ENCODE results near the gene P3H3. TPM values are rescaled to one million over a fixed set of nuclear protein-coding genes. Genes with fewer than 3 reads are reported as not detected.

The P3H3 gene
- total and polyA plus RNA-seq, 5 donors = 15.8 to 25.6 (median 19.7) TPM

GRCh38 chr12:6807170-6807569 lies 21.0 kb upstream of the P3H3 start:
- DNase-seq (no peak), ATAC-seq (no peak)
- H3K4me1 ChIP-seq (ENCODE audit: control insufficient read depth, insufficient read depth, low read length) = no peaks in the 10 kb centered on the region
- no peaks in the 10 kb centered on the region for H3K9me3 ChIP-seq (ENCODE audit: control insufficient read depth, low read length)
- H3K27me3 ChIP-seq (ENCODE audit: control insufficient read depth, insufficient read depth) = no peaks in the 10 kb centered on the region
- H3K4me3 ChIP-seq (ENCODE audit: low read length) = no peak overlapping the region
- intact Hi-C loops (cut with DNase I) = no loop called here
- 82% methylated on average over 1 of the region's 1 CpG for WGBS
- H3K27ac ChIP-seq (ENCODE audit: low read length) = no peak overlapping the region

- DNase-seq = no peak
- WGBS = 76% methylated on average over 10 of the region's 10 CpGs
Observed at GRCh38 chr12:6809056-6809455, 19.2 kb upstream of the P3H3 start.

DNA sequence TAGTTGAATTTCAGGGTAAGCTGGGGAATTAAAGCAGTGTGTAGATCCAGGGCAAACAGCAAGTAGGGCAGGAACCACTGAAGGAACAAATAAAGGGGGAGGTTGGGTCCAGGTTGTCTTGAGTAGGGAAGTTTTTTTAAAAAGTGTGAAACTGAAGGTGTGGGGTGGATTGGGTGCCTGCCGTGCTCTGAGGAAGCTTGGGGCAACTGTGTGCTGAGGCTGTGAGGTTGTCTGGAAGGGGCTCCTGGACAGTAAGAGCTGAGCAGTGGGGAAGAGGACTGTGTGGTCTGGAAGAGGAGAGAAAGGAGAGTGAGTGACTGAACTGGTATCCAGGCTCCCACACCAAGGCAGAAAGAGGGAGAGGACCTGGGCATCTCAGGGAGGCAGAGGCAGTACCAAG lies 17.4 kb upstream of the P3H3 start:
- WGBS = 66% methylated on average over 1 of the region's 1 CpG

More at GRCh38 chr12:6809056-6809455, 19.2 kb upstream of the P3H3 start:
- Histone ChIP-seq H3K27me3 (ENCODE audit: control insufficient read depth, insufficient read depth) (no peaks in the 10 kb centered on the region), H3K27ac (ENCODE audit: low read length) (no peak overlapping the region), H3K9me3 (ENCODE audit: control insufficient read depth, low read length) (no peaks in the 10 kb centered on the region), H3K4me1 (ENCODE audit: control insufficient read depth, insufficient read depth, low read length) (no peaks in the 10 kb centered on the region), H3K4me3 (ENCODE audit: low read length) (no peak overlapping the region)
- intact Hi-C loops (cut with DNase I) = no loop called here
- no peak for ATAC-seq

DNA sequence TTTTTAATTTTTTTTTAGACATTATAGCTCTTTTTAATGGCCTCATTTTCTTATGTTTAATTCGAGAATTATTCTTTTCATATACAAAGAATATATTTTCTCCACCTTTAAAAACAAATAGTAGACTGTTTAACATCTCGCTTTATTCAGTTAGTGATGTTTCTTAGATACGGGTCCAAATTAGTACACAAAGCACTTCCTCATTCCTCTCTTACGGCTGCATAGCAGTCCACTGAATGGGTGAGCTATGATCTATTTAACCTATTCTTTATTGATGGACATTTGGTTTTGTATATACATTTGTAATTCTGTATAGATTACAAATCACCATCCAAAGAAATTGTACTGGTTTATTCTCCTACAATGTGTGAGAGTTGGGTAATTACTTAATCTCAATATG lies 14.8 kb upstream of the P3H3 start:
- intact Hi-C loops (cut with DNase I) = no loop called here
- no peak for ATAC-seq
- Histone ChIP-seq H3K27ac (ENCODE audit: low read length) (no peak overlapping the region), H3K9me3 (ENCODE audit: control insufficient read depth, low read length) (no peaks in the 10 kb centered on the region), H3K27me3 (ENCODE audit: control insufficient read depth, insufficient read depth) (no peaks in the 10 kb centered on the region), H3K4me1 (ENCODE audit: control insufficient read depth, insufficient read depth, low read length) (no peaks in the 10 kb centered on the region), H3K4me3 (ENCODE audit: low read length) (no peak overlapping the region)
- DNase-seq = no peak
- WGBS = 59% methylated on average over 4 of the region's 4 CpGs

More for the DNA sequence above, 17.4 kb upstream of the P3H3 start:
- intact Hi-C loops (cut with DNase I) = no loop called here
- ATAC-seq = no peak
- no peaks in the 10 kb centered on the region for H3K27me3 ChIP-seq (ENCODE audit: control insufficient read depth, insufficient read depth)
- no peak overlapping the region for H3K27ac ChIP-seq (ENCODE audit: low read length)
- no peak overlapping the region for H3K4me3 ChIP-seq (ENCODE audit: low read length)
- H3K4me1 ChIP-seq (ENCODE audit: control insufficient read depth, insufficient read depth, low read length) = no peaks in the 10 kb centered on the region
- DNase-seq = no peak
- H3K9me3 ChIP-seq (ENCODE audit: control insufficient read depth, low read length) = no peaks in the 10 kb centered on the region

- 54% methylated on average over 3 of the region's 3 CpGs for WGBS
- Histone ChIP-seq H3K4me3 (ENCODE audit: low read length) (no peak overlapping the region), H3K4me1 (ENCODE audit: control insufficient read depth, insufficient read depth, low read length) (no peaks in the 10 kb centered on the region), H3K27ac (ENCODE audit: low read length) (no peak overlapping the region), H3K27me3 (ENCODE audit: control insufficient read depth, insufficient read depth) (no peaks in the 10 kb centered on the region), H3K9me3 (ENCODE audit: control insufficient read depth, low read length) (no peaks in the 10 kb centered on the region)
- DNase-seq = no peak
- intact Hi-C loops (cut with DNase I) = no loop called here
- ATAC-seq = no peak
Observed at GRCh38 chr12:6816598-6816997, 11.6 kb upstream of the P3H3 start.

DNA sequence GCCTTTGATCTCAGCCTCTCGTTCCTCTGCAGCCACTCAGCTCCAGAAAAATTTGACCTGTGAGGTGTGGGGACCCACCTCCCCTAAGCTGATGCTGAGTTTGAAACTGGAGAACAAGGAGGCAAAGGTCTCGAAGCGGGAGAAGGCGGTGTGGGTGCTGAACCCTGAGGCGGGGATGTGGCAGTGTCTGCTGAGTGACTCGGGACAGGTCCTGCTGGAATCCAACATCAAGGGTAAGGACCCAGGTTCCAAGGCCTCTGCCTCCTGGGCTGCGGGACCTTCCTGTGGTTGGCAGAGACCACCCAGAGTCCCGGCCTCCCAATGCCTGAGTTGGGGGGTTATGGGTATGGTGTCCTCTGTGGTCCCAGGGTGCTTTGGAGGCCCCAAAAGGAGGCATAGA lies 11.1 kb upstream of the P3H3 start:
- 89% methylated on average over 8 of the region's 8 CpGs for WGBS
- Histone ChIP-seq H3K9me3 (ENCODE audit: control insufficient read depth, low read length) (no peaks in the 10 kb centered on the region), H3K4me1 (ENCODE audit: control insufficient read depth, insufficient read depth, low read length) (no peaks in the 10 kb centered on the region), H3K27ac (ENCODE audit: low read length) (no peak overlapping the region), H3K4me3 (ENCODE audit: low read length) (no peak overlapping the region), H3K27me3 (ENCODE audit: control insufficient read depth, insufficient read depth) (no peaks in the 10 kb centered on the region)
- intact Hi-C loops (cut with DNase I) = no loop called here
- DNase-seq (no peak), ATAC-seq (no peak)

- 85% methylated on average over 20 of the region's 20 CpGs for WGBS
- intact Hi-C loops (cut with DNase I) = no loop called here
- Histone ChIP-seq H3K27ac (ENCODE audit: low read length) (no peak overlapping the region), H3K27me3 (ENCODE audit: control insufficient read depth, insufficient read depth) (no peaks in the 10 kb centered on the region), H3K4me3 (ENCODE audit: low read length) (no peak overlapping the region), H3K9me3 (ENCODE audit: control insufficient read depth, low read length) (no peaks in the 10 kb centered on the region), H3K4me1 (ENCODE audit: control insufficient read depth, insufficient read depth, low read length) (no peaks in the 10 kb centered on the region)
- DNase-seq = no peak
- ATAC-seq = no peak
Observed at GRCh38 chr12:6817662-6818157, 10.5 kb upstream of the P3H3 start.

DNA sequence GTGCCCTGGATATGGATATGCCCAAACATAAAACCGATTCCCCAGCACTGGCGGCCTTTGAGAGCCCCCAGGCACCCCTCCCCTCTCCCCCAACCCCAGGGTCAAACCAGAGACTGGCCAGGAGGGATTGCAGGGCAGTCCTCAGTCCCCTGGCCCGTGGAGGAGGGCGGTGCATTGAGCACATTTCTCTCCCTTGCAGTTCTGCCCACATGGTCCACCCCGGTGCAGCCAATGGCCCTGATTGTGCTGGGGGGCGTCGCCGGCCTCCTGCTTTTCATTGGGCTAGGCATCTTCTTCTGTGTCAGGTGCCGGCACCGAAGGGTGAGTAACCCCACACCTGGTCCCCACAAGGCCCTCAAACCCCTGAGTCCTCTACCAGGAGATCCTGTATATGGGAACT lies 10.0 kb upstream of the P3H3 start:
- Histone ChIP-seq H3K4me1 (ENCODE audit: control insufficient read depth, insufficient read depth, low read length) (no peaks in the 10 kb centered on the region), H3K4me3 (ENCODE audit: low read length) (no peak overlapping the region), H3K27me3 (ENCODE audit: control insufficient read depth, insufficient read depth) (no peaks in the 10 kb centered on the region), H3K9me3 (ENCODE audit: control insufficient read depth, low read length) (no peaks in the 10 kb centered on the region), H3K27ac (ENCODE audit: low read length) (no peak overlapping the region)
- ATAC-seq (no peak), DNase-seq (peak in 1 of 3 donors; percentile 43)
- WGBS = 68% methylated on average over 10 of the region's 10 CpGs
- intact Hi-C loops (cut with DNase I) = no loop called here

- Histone ChIP-seq H3K9me3 (ENCODE audit: control insufficient read depth, low read length) (no peaks in the 10 kb centered on the region), H3K27ac (ENCODE audit: low read length) (no peak overlapping the region), H3K4me1 (ENCODE audit: control insufficient read depth, insufficient read depth, low read length) (no peaks in the 10 kb centered on the region), H3K27me3 (ENCODE audit: control insufficient read depth, insufficient read depth) (no peaks in the 10 kb centered on the region), H3K4me3 (ENCODE audit: low read length) (no peak overlapping the region)
- ATAC-seq (no peak), DNase-seq (no peak)
- WGBS = 73% methylated on average over 5 of the region's 5 CpGs
- intact Hi-C loops (cut with DNase I) = no loop called here
Observed at GRCh38 chr12:6818645-6819044, 9.6 kb upstream of the P3H3 start.

DNA sequence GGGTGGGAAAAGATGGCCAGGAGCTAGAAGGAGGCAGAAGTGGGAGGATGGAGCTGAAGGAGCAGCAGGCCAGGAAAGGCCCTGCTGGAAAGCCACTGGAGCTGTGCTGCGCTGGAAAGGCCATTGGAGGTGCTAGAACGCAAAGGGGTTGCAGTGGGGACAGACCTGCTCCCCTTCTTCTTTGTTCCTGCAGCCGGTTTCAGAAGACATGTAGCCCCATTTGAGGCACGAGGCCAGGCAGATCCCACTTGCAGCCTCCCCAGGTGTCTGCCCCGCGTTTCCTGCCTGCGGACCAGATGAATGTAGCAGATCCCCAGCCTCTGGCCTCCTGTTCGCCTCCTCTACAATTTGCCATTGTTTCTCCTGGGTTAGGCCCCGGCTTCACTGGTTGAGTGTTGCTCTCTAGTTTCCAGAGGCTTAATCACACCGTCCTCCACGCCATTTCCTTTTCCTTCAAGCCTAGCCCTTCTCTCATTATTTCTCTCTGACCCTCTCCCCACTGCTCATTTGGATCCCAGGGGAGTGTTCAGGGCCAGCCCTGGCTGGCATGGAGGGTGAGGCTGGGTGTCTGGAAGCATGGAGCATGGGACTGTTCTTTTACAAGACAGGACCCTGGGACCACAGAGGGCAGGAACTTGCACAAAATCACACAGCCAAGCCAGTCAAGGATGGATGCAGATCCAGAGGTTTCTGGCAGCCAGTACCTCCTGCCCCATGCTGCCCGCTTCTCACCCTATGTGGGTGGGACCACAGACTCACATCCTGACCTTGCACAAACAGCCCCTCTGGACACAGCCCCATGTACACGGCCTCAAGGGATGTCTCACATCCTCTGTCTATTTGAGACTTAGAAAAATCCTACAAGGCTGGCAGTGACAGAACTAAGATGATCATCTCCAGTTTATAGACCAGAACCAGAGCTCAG lies 8.8 kb upstream of the P3H3 start:
- no peak for DNase-seq
- H3K27me3 ChIP-seq (ENCODE audit: control insufficient read depth, insufficient read depth) = no peaks in the 10 kb centered on the region
- no peaks in the 10 kb centered on the region for H3K4me1 ChIP-seq (ENCODE audit: control insufficient read depth, insufficient read depth, low read length)
- no peak for ATAC-seq
- intact Hi-C loops (cut with DNase I) = loop anchor here in 3 of 4 donors (10.0 kb wide), 2 partner anchors 65 to 205 kb away; partner anchors contain the start of gene MLF2 (in 2 of the 3)
- 77% methylated on average over 13 of the region's 13 CpGs for WGBS
- H3K9me3 ChIP-seq (ENCODE audit: control insufficient read depth, low read length) = no peaks in the 10 kb centered on the region
- H3K27ac ChIP-seq (ENCODE audit: low read length) = no peak overlapping the region
- H3K4me3 ChIP-seq (ENCODE audit: low read length) = no peak overlapping the region

DNA sequence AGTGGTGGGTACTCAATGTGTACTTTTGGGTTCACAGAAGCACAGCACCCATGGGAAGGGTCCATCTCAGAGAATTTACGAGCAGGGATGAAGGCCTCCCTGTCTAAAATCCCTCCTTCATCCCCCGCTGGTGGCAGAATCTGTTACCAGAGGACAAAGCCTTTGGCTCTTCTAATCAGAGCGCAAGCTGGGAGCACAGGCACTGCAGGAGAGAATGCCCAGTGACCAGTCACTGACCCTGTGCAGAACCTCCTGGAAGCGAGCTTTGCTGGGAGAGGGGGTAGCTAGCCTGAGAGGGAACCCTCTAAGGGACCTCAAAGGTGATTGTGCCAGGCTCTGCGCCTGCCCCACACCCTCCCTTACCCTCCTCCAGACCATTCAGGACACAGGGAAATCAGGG lies 8.0 kb upstream of the P3H3 start:
- no peak for ATAC-seq
- H3K4me3 ChIP-seq (ENCODE audit: low read length) = no peak overlapping the region
- WGBS = 78% methylated on average over 5 of the region's 5 CpGs
- H3K9me3 ChIP-seq (ENCODE audit: control insufficient read depth, low read length) = no peaks in the 10 kb centered on the region
- no peaks in the 10 kb centered on the region for H3K27me3 ChIP-seq (ENCODE audit: control insufficient read depth, insufficient read depth)
- no peaks in the 10 kb centered on the region for H3K4me1 ChIP-seq (ENCODE audit: control insufficient read depth, insufficient read depth, low read length)
- DNase-seq = no peak
- no peak overlapping the region for H3K27ac ChIP-seq (ENCODE audit: low read length)
- intact Hi-C loops (cut with DNase I) = loop anchor here in 3 of 4 donors (10.0 kb wide), 2 partner anchors 65 to 205 kb away; partner anchors contain the start of gene MLF2 (in 2 of the 3)

Data from right cardiac atrium (tissue), 5 donors.